Uterus (tissue), 4 donors: ENCODE measurements around the gene GID4. TPM values are rescaled to one million over a fixed set of nuclear protein-coding genes. Genes with fewer than 3 reads are reported as not detected.
A peak's percentile ranks its signal among the peaks of the same experiment; 100 is the strongest.

Experiments
- DNase-seq, 2 donors: peaks; one replicate each; pipeline ENCODE4 v3.0.0-alpha.2; 2019 to 2020
- H3K27ac ChIP-seq, 2 donors: fragments of 200-600 bp; sonication (generic); 1 replicate in 1 of 2; 2 replicates in 1 of 2; pipeline ENCODE4 v1.5.1; 2016 to 2018
- H3K27me3 ChIP-seq, 2 donors: fragments of 200-600 bp; sonication (generic); one replicate each; pipeline ENCODE4 v1.5.1; 2018 to 2019; ENCODE audit warnings: control low read depth in 1 of 2
- H3K36me3 ChIP-seq, 2 donors: fragments of 200-600 bp; sonication (generic); one replicate each; pipeline ENCODE4 v1.5.1; 2019; ENCODE audit warnings: control low read depth in 1 of 2
- H3K4me1 ChIP-seq, 2 donors: fragments of 200-600 bp; sonication (generic); one replicate each; pipeline ENCODE4 v1.5.1; 2018 to 2019; ENCODE audit warnings: control low read depth in 1 of 2
- H3K4me3 ChIP-seq, 2 donors: fragments of 200-600 bp; sonication (generic); 1 replicate in 1 of 2; 2 replicates in 1 of 2; pipeline ENCODE4 v1.5.1; 2018 to 2019; ENCODE audit warnings: mild to moderate bottlenecking in 1 of 2
- H3K9me3 ChIP-seq, 2 donors: fragments of 200-600 bp; sonication (generic); one replicate each; pipeline ENCODE4 v1.5.1; 2019; ENCODE audit warnings: control low read depth in 1 of 2
- POLR2A ChIP-seq, 2 donors: fragments of 450-650 bp; IDR thresholded peaks; one replicate each; pipeline ENCODE4 v1.6.1; 2016; ENCODE audit warnings: antibody characterized with exemption in 2 of 2, mild to moderate bottlenecking in 1 of 2, moderate library complexity in 1 of 2
- intact Hi-C: fragments of 100-400 bp; cut with DNase I; formaldehyde crosslinking; loops from one replicate; pipeline ENCODE4 v1.15.1; 2023; ENCODE audit warnings: low total_unique reads
- total RNA-seq, 4 donors: library from RNA; depleted of rRNA in 3 of 4; stranded (reverse); fragments of >200 nt in 3 of 4; gene quantifications; one replicate each; pipeline versions ENCODE4 v1.1.0 to v1.2.4, GENCODE V29; 2014 to 2023
- TF ChIP-seq, protein P1 (sequence below), 4 experiments: fragments of 200-600 bp in 2 of 4; fragments of 450-650 bp in 2 of 4; sonication (generic) in 2 of 4; IDR thresholded peaks; one replicate each; pipeline ENCODE4 v1.5.1; 2016 to 2019; ENCODE audit warnings: antibody characterized with exemption in 4 of 4, mild to moderate bottlenecking in 2 of 4, moderate library complexity in 1 of 4
- donor health status: DM: yes; HTN: yes; CAD: no.

Gene GID4
- total RNA-seq, 4 donors from 2014 or later: 2.6 to 22.1 (median 13.4) TPM

DNA sequence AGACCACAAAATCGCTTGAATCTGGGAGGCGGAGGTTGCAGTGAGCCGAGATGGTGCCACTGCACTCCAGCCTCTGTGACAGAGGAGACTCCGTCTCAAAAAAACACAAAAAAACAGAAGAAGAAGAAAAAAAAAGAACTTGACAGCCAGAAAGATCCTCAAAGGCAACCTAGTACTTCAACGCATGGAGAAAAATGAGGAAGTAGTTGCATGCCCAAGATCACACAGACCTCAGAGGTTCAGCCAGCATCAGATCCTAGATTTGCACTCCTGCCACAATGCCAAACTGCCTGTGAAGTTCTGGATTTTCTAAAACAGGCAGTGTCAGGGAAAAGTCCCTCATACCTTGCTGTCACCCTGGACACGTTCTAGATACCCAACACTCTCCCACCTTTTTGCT is 1.7 kb upstream of the GID4 start:
- Histone ChIP-seq H3K36me3 (no peaks in the 10 kb centered on the region), H3K4me3 (no peak overlapping the region), H3K9me3 (no peaks in the 10 kb centered on the region), H3K27ac (no peak overlapping the region), H3K27me3 (no peaks in the 10 kb centered on the region), H3K4me1 (peaks cover 0 to 9% of the 10 kb centered on the region in 2 donors)
- no peak for DNase-seq
- intact Hi-C loops: no loop called here
- TF ChIP-seq, protein P1, sequence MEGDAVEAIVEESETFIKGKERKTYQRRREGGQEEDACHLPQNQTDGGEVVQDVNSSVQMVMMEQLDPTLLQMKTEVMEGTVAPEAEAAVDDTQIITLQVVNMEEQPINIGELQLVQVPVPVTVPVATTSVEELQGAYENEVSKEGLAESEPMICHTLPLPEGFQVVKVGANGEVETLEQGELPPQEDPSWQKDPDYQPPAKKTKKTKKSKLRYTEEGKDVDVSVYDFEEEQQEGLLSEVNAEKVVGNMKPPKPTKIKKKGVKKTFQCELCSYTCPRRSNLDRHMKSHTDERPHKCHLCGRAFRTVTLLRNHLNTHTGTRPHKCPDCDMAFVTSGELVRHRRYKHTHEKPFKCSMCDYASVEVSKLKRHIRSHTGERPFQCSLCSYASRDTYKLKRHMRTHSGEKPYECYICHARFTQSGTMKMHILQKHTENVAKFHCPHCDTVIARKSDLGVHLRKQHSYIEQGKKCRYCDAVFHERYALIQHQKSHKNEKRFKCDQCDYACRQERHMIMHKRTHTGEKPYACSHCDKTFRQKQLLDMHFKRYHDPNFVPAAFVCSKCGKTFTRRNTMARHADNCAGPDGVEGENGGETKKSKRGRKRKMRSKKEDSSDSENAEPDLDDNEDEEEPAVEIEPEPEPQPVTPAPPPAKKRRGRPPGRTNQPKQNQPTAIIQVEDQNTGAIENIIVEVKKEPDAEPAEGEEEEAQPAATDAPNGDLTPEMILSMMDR (IDR thresholded peaks at IDR 0.05): no peak
- TF ChIP-seq POLR2A (IDR thresholded peaks at IDR 0.05): no peak

DNA sequence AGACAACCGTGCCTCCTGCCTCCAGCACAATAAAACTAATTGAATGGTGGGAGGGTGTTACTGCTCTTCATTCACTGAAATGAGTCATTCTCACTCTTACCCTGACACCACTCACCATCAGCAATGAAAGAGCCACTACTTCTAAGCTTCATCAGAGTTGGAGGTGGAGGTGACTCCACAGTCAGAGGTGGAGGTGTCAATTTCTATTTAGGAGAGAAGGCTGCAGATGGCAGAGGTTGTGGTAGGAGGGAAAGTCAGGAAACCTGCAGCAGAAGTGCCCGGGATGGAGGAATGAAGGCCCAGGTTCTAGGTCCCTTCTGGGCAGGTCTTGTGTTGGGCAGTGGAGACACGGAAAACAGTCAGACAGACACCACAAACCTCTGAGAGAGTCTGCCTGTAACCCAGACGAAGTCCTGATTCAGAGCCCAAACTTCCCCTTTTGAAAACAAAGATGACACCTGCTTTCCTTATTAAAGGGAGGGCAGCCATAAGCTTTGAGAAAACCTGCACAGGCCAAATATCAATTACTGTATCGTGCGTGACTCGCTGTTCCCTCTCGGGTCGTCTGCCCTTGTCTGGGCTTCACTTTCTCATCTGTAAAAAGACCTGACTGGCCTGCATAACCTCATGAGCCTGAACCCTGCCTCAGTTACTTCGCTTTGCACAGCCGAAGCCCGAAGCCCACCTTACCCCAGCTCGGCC is 908 bp upstream of the GID4 start:
- no peak for DNase-seq
- Histone ChIP-seq H3K36me3 (no peaks in the 10 kb centered on the region), H3K27me3 (no peaks in the 10 kb centered on the region), H3K4me3 (peak overlapping the region; percentile 79 to 87), H3K4me1 (peaks cover 0 to 9% of the 10 kb centered on the region in 2 donors), H3K27ac (peak overlapping the region; percentile 76 to 80), H3K9me3 (no peaks in the 10 kb centered on the region)
- TF ChIP-seq POLR2A (IDR thresholded peaks at IDR 0.05): no peak
- TF ChIP-seq, protein P1 (IDR thresholded peaks at IDR 0.05): no peak
- intact Hi-C loops: no loop called here

DNA sequence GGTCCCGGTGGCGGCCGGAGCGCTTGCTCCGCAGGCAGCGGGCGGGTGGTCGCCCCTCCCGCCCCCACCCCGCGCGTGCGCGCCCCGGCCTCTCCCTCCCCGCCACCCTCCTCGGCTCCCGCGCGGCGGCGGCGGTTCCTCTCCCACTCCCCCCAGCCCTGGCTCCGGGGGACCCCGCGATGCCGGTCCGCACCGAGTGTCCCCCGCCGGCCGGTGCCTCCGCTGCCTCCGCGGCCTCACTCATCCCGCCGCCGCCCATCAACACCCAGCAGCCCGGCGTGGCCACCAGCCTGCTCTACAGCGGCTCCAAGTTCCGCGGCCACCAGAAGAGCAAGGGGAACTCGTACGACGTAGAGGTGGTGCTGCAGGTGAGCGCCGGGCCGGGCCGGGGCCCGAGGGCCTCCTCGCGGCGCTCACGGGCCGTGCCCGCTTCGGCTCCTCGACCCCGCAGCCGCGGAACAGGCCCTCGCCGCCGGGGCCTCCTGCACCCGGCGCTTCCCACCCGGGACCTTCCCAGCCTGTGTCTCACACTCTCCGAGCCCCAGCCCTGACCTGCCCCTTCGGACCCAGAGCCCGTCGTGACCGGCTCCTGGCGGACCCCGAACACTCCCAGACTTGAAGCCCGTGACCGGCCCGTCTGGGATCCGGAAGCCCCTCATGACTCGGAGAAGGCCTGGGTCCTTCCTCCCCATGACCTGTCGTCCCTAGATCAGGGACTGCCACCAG is 490 bp downstream of the GID4 start:
- H3K36me3 ChIP-seq: no peaks in the 10 kb centered on the region

DNA sequence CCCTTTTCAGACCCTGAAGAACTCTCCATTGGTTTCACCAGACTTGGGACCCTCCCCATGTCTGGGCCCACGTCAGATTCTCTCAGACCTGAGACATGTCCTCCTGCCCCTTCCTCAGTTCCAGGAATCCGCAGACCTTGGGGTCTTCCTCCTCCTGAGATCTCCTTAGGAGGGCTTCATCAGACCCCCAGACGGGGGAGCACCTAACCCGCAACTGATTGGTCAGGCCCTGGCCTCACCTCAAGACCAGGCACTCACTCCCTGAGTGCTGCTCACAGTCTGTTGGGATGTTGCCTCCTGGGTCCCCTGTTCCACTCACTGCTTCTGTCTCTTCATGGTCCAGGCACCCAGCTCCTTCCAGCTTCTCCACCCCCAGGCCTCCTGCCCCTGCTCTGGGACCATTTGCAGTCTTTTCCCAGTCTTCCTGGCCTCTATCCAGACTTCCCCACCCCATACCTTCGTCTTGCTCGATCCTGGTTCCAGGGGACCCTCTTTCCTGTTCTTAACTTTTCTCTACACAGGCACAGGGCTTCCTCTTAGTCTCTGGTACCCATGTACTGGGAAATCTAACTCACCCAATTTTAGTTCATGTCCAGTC is 1.2 kb downstream of the GID4 start:
- H3K36me3 ChIP-seq: no peaks in the 10 kb centered on the region
- H3K27ac ChIP-seq: peak overlapping the region in 1 of 2 donors; percentile 87
- H3K27me3 ChIP-seq: no peaks in the 10 kb centered on the region
- peaks cover 0 to 9% of the 10 kb centered on the region in 2 donors for H3K4me1 ChIP-seq
- H3K4me3 ChIP-seq: peak overlapping the region; percentile 79 to 87
- no peaks in the 10 kb centered on the region for H3K9me3 ChIP-seq
- TF ChIP-seq POLR2A (IDR thresholded peaks at IDR 0.05): no peak
- TF ChIP-seq, protein P1 (IDR thresholded peaks at IDR 0.05): no peak
- intact Hi-C loops: no loop called here
- no peak for DNase-seq

More for the DNA sequence above, 490 bp downstream of the GID4 start:
- Histone ChIP-seq H3K9me3 (no peaks in the 10 kb centered on the region), H3K27me3 (no peaks in the 10 kb centered on the region), H3K4me1 (peaks cover 0 to 9% of the 10 kb centered on the region in 2 donors), H3K27ac (peak overlapping the region; percentile 76 to 87), H3K4me3 (peak overlapping the region; percentile 79 to 87)
- intact Hi-C loops: no loop called here
- peak in 1 of 2 donors; percentile 31 for DNase-seq
- no peak for TF ChIP-seq POLR2A (IDR thresholded peaks at IDR 0.05)
- TF ChIP-seq, protein P1 (IDR thresholded peaks at IDR 0.05): no peak

DNA sequence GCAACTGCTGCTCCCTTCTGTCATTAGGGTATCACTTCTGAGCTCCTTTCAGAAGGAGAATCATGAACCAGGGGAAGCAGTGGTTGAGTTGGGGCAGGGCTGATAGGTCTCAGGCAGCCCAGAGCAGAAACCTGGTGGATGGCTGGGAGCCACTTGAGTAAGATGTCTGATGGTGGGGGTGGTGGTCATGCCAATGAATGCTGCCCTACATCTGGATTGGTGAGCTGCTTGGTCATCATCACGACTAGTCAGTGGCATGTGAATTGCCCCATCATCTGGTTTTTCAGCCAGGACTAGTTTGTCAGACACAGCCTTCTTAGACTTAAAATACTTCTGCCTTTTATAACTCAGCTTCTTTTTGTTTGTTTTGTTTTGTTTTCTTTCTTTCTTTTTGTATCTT is 2.6 kb downstream of the GID4 start:
- intact Hi-C loops: no loop called here
- no peak for DNase-seq
- Histone ChIP-seq H3K36me3 (no peaks in the 10 kb centered on the region), H3K27ac (no peak overlapping the region), H3K9me3 (no peaks in the 10 kb centered on the region), H3K4me1 (peaks cover 0 to 9% of the 10 kb centered on the region in 2 donors), H3K4me3 (no peak overlapping the region), H3K27me3 (no peaks in the 10 kb centered on the region)
- TF ChIP-seq, protein P1 (IDR thresholded peaks at IDR 0.05): no peak
- no peak for TF ChIP-seq POLR2A (IDR thresholded peaks at IDR 0.05)
